WTC11 (cell line): ENCODE measurements around the gene RHOU. TPM values are rescaled to one million over a fixed set of nuclear protein-coding genes. Genes with fewer than 3 reads are reported as not detected.

Source experiments
- ATAC-seq: fragments of 200-7000 bp; cut with Tn5 transposase; 2 replicates; pipeline ENCODE4 v1.10.0; 2021; ENCODE audit warnings: mild to moderate bottlenecking, moderate library complexity
- CTCF ChIA-PET: fragments of 300-600 bp; sonication (Branson Sonifier 250); formaldehyde crosslinking; loops from one replicate; lab custom pipeline; 2021; ENCODE audit warnings: antibody characterized with exemption; lab: Charles Lee
- POLR2A ChIA-PET: fragments of 350-600 bp; sonication (Branson Sonifier 250); formaldehyde crosslinking; loops from one replicate; lab custom pipeline; 2021; ENCODE audit warnings: antibody characterized with exemption; lab: Charles Lee
- DNase-seq: peaks from one replicate; pipeline ENCODE4 v3.0.0; 2021; ENCODE audit warnings: low spot score
- H3K27ac Mint-ChIP-seq: 2 replicates; pipeline ENCODE4 v1.8.0; 2021; ENCODE audit warnings: mixed read lengths
- H3K27me3 Mint-ChIP-seq: 2 replicates; pipeline ENCODE4 v1.8.0; 2021; ENCODE audit warnings: low read depth, mild to moderate bottlenecking, moderate library complexity, mixed read lengths
- H3K36me3 Mint-ChIP-seq: 2 replicates; pipeline ENCODE4 v1.8.0; 2021; ENCODE audit warnings: mixed read lengths
- H3K4me1 Mint-ChIP-seq: 2 replicates; pipeline ENCODE4 v1.8.0; 2022; ENCODE audit warnings: mixed read lengths
- H3K4me3 Mint-ChIP-seq: 2 replicates; pipeline ENCODE4 v1.8.0; 2021; ENCODE audit warnings: mild to moderate bottlenecking, moderate library complexity, mixed read lengths
- H3K9me3 Mint-ChIP-seq: 2 replicates; pipeline ENCODE4 v1.8.0; 2021; ENCODE audit warnings: mixed read lengths
- CDX4 ChIP-seq: fragments of 250-450 bp; sonication (Bioruptor Pico); IDR thresholded peaks from 2 replicates; pipeline ENCODE4 v1.9.0; 2021; ENCODE audit warnings: moderate library complexity, mild to moderate bottlenecking, inconsistent platforms, borderline replicate concordance
- CREM ChIP-seq: sonication (generic); formaldehyde crosslinking; IDR thresholded peaks from 2 replicates; pipeline ENCODE4 v1.8.1; 2022; ENCODE audit warnings: mild to moderate bottlenecking, missing genetic modification reagents, moderate library complexity
- FOXK1 ChIP-seq: sonication (generic); formaldehyde crosslinking; IDR thresholded peaks from 2 replicates; pipeline ENCODE4 v1.8.0; 2022; ENCODE audit warnings: mild to moderate bottlenecking, moderate library complexity, missing genetic modification reagents
- FOXP4 ChIP-seq: sonication (generic); formaldehyde crosslinking; IDR thresholded peaks from 2 replicates; pipeline ENCODE4 v1.8.0; 2022; ENCODE audit warnings: mild to moderate bottlenecking, missing genetic modification reagents
- IRF2 ChIP-seq: sonication (generic); formaldehyde crosslinking; IDR thresholded peaks from 2 replicates; pipeline ENCODE4 v1.8.0; 2022; ENCODE audit warnings: low read depth, missing genetic modification reagents, borderline replicate concordance
- JAZF1 ChIP-seq: fragments of 250-450 bp; sonication (Bioruptor Pico); IDR thresholded peaks from 2 replicates; pipeline ENCODE4 v1.9.0; 2021; ENCODE audit warnings: moderate library complexity, mild to moderate bottlenecking, inconsistent platforms
- MLX ChIP-seq: sonication (generic); formaldehyde crosslinking; IDR thresholded peaks from 2 replicates; pipeline ENCODE4 v1.8.1; 2023; ENCODE audit warnings: mild to moderate bottlenecking, missing genetic modification reagents, moderate library complexity
- NR2C2 ChIP-seq: sonication (generic); formaldehyde crosslinking; IDR thresholded peaks from 2 replicates; pipeline ENCODE4 v1.8.0; 2022; ENCODE audit warnings: mild to moderate bottlenecking, missing genetic modification reagents
- PREB ChIP-seq: sonication (generic); formaldehyde crosslinking; IDR thresholded peaks from 2 replicates; pipeline ENCODE4 v1.8.1; 2022; ENCODE audit warnings: mild to moderate bottlenecking, missing genetic modification reagents, moderate library complexity, borderline replicate concordance
- RORB ChIP-seq: fragments of 250-450 bp; sonication (Bioruptor Pico); IDR thresholded peaks from 2 replicates; pipeline ENCODE4 v1.9.0; 2021; ENCODE audit warnings: mild to moderate bottlenecking
- SP1 ChIP-seq: sonication (generic); formaldehyde crosslinking; conservative IDR thresholded peaks from 2 replicates; pipeline ENCODE4 v1.8.1; 2022; ENCODE audit warnings: missing genetic modification reagents
- STAT6 ChIP-seq: sonication (generic); formaldehyde crosslinking; conservative IDR thresholded peaks from 2 replicates; pipeline ENCODE4 v1.8.1; 2023; ENCODE audit warnings: mild to moderate bottlenecking, low read depth, missing genetic modification reagents, moderate library complexity
- TEAD1 ChIP-seq: sonication (generic); formaldehyde crosslinking; IDR thresholded peaks from 2 replicates; pipeline ENCODE4 v1.8.0; 2022; ENCODE audit warnings: mild to moderate bottlenecking, missing genetic modification reagents
- TP53 ChIP-seq: sonication (generic); formaldehyde crosslinking; IDR thresholded peaks from 2 replicates; pipeline ENCODE4 v1.8.1; 2023; ENCODE audit warnings: mild to moderate bottlenecking, missing genetic modification reagents
- USF2 ChIP-seq: sonication (generic); formaldehyde crosslinking; IDR thresholded peaks from 2 replicates; pipeline ENCODE4 v1.8.1; 2023; ENCODE audit warnings: mild to moderate bottlenecking, missing genetic modification reagents, moderate library complexity
- ZMAT4 ChIP-seq: fragments of 250-450 bp; sonication (Bioruptor Pico); IDR thresholded peaks from 2 replicates; pipeline ENCODE4 v1.9.0; 2021; ENCODE audit warnings: mild to moderate bottlenecking
- ZNF317 ChIP-seq: sonication (generic); formaldehyde crosslinking; IDR thresholded peaks from 2 replicates; pipeline ENCODE4 v1.8.1; 2023; ENCODE audit warnings: low read depth, mild to moderate bottlenecking, moderate library complexity, missing genetic modification reagents, borderline replicate concordance
- ZNF425 ChIP-seq: fragments of 250-450 bp; sonication (Bioruptor Pico); conservative IDR thresholded peaks from 2 replicates; pipeline ENCODE4 v1.9.0; 2021; ENCODE audit warnings: mild to moderate bottlenecking
- ZNF532 ChIP-seq: fragments of 250-450 bp; sonication (Bioruptor Pico); IDR thresholded peaks from 2 replicates; pipeline ENCODE4 v1.9.0; 2021; ENCODE audit warnings: mild to moderate bottlenecking, borderline replicate concordance
- total RNA-seq: library from RNA; stranded (reverse); gene quantifications from 3 replicates; pipeline ENCODE4 v1.2.3, GENCODE V29; 2021

Gene RHOU
- total RNA-seq, 1 experiment from 2014 or later: 6.0 TPM

GRCh38 chr1:228689255-228689654, 46.0 kb upstream of the RHOU start (continued):
- TF ChIP-seq ZNF425 (CRISPR knock-in tag): no peak
- TF ChIP-seq ZNF317: no peak
- TF ChIP-seq ZMAT4 (CRISPR knock-in tag): no peak
- no peak for TF ChIP-seq USF2 (CRISPR knock-in tag)
- TF ChIP-seq FOXP4 (CRISPR knock-in tag): no peak
- TF ChIP-seq CDX4 (CRISPR knock-in tag): no peak
- no peak for TF ChIP-seq MLX
- no peak for TF ChIP-seq FOXK1 (CRISPR knock-in tag)
- no peak for TF ChIP-seq SP1 (CRISPR knock-in tag)
- no peak for TF ChIP-seq NR2C2 (CRISPR knock-in tag)

- CTCF ChIA-PET: interaction anchor here (0.6 to 3.1 kb wide), 8 partner anchors 11 to 564 kb away, joined by 3 to 14 read pairs (median 3); no protein-coding TSS in a partner anchor
- Mint-ChIP-seq H3K4me1 (no peaks in the 10 kb centered on the region), H3K4me3 (no peak overlapping the region), H3K9me3 (no peaks in the 10 kb centered on the region), H3K36me3 (no peaks in the 10 kb centered on the region), H3K27ac (no peak overlapping the region), H3K27me3 (no peaks in the 10 kb centered on the region)
- ATAC-seq (no peak), DNase-seq (no peak)
- POLR2A ChIA-PET: no interaction called here
- TF ChIP-seq ZNF317: no peak
- TF ChIP-seq RORB (CRISPR knock-in tag): no peak
- TF ChIP-seq TEAD1 (CRISPR knock-in tag): no peak
- no peak for TF ChIP-seq IRF2 (CRISPR knock-in tag)
- TF ChIP-seq CREM (CRISPR knock-in tag): no peak
- no peak for TF ChIP-seq ZNF532 (CRISPR knock-in tag)
- TF ChIP-seq TP53 (CRISPR knock-in tag): no peak
- TF ChIP-seq STAT6 (CRISPR knock-in tag): no peak
- no peak for TF ChIP-seq JAZF1 (CRISPR knock-in tag)
- no peak for TF ChIP-seq PREB (CRISPR knock-in tag)
- TF ChIP-seq MLX: no peak
These were observed 44.1 kb upstream of the RHOU start for GRCh38 chr1:228691211-228691610.
